HS-5 (cell line): ENCODE measurements around the gene DPT.

Source experiments
- DNase-seq: peaks from one replicate; pipeline ENCODE4 v3.0.0-alpha.2; 2012; ENCODE audit warnings: low read depth

Gene DPT

DNA sequence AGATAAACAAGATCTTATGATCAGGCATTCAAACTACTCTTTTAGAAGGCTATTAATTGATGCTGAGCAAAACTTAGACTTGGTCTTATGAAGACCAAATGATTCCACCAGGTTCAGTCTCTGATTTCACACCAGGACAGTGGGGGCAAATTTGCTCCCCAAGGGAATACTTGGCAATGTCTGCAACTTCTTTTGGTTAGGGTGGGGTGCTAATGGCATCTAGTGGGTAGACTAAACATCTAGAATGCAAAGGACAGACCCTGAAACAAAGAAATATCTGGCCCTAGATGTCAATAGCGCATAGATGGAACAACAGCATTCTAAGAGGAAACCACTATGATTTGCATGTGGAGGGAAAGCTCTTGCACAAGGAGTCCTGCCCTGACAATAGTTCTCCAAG lies 30.6 kb downstream of the DPT start:
- no peak for DNase-seq

DNA sequence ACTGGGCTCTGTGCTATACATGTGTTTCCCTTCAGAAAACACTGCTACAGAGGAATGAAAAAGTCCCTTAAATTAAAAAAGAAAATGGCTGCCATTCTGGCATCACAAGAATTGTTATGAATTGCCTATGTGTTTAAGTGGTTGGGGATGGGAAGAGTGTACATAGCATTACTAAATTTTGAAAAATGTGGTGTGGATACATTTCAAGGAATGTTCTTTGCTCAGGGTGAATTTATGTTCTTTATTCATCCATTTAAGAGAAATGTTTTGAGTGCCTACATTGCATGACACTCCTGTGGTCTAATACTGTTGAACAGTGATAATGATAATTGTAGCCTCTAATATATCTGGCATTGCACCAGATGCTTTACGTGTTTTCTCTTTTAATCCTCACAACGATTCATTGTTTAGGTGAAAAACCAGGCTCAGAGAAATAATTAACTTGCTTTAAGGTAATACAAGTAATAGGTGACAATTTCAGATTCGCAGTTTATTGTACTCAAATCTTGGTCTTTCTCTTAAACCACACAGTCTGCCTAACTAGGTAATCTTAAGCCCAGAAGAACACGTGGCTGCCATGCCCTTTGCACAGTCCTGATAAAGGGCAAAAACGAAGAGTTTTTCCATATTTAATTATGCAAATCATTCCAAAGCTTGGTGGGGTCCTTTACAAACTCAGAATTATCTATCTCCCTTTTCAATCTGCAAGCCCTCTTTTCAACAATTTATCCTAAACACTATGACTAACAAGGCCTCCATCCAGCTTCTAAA lies 31.5 kb downstream of the DPT start:
- DNase-seq = no peak

DNA sequence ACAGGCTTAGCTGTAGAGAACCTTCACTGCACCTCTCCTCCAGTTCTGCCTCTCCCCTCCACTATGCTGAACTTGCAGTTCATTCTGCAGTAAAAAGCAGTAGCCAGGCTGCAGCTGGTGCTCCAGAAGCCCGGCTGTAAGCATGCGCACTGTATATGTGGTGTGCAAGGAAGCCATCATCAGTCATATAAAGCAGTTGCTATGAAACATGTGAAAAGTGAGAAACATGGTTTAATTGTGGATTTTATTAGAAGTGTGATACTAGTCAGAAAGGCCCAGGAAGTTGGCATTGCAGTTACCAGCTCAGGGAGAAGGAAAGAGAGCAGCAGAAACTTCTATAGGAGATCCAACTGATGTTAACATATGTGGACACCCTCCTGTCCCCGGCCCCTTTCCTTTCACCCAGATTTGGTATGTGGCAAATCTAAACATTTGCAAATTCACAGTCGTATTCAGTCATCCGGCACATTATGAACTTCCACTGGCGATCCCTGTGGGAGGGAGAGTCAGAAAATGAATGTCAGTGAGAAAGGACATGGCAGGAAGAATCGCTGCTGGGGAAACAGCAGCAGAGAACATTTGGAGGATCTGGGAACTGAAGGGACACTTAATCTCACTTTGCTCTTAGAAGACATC lies 32.8 kb downstream of the DPT start:
- no peak for DNase-seq

DNA sequence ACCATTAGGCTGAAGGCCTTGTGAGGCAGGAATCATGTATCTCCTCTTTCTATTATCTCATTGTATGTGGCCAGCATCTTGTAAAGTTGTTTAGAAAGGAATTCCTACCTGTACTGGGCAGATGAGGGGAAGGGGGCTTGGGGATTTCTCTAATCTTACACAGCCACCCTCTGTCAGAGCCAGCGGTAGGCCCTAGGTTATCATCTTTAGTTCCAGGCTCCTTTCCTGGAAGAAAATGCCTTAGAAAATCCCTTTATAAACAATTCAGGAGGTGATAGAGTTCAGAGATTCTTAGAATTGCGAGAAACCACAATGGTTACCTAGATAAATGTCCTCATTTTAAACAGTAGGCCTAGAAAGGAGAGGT lies 35.2 kb downstream of the DPT start:
- DNase-seq = no peak

DNA sequence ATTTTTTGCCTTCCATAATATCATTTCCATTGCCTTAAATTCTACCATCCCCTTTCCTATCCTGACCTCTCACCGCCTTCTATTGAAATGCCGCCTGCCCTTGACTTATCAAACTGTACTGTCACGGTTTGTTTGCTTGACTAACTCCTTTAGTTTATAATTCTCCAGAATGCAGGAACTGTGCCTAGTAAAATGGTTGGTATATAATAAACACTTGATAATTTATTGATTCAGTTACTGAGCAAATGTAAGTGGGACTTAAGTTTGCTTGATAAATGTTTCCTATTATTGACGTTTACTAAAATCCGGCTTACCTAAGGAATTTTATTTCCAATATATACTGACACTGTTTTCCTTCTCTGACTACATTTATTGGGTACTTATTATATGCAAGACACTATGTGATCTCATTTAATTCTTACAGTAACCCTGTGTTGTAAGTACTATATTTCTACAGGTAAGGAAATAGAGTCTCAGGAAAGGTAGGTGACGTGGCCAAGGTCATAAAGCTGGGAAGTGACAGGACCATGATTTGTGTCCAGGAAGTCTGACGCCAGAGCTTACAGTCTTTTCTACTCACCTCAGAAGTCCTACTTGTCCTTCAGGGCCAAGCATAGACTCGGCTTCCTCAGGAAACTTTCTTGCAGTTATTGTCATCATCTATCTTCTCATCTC lies 35.7 kb downstream of the DPT start:
- no peak for DNase-seq

- no peak for DNase-seq
Observed at GRCh38 chr1:168692472-168692871, 36.5 kb downstream of the DPT start.

DNA sequence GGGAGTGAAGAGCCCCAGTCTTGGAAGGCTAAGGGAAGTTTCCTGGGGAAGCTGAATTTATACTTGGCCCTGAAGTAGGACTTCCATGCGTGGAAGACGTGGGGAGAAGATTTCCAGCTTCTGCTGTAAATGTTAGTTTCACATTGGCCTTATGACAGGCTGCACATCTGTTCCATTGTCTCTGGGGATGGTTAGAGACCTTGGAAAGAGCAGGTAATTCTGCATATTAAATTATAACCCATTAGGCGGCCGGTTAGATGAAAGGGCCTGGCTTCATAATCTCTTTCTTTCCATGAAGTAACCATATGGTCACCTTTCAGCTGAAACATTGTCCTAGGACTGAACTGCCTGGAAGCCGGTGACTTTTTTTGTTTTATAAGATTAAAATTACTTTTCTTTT lies 37.5 kb downstream of the DPT start:
- no peak for DNase-seq

GRCh38 chr1:168689726-168690602 lies 39.0 kb downstream of the DPT start:
- no peak for DNase-seq

GRCh38 chr1:168689327-168689657 lies 39.7 kb downstream of the DPT start:
- DNase-seq = no peak

GRCh38 chr1:168688644-168689326 lies 40.2 kb downstream of the DPT start:
- no peak for DNase-seq

- no peak for DNase-seq
Observed at GRCh38 chr1:168687816-168688215, 41.2 kb downstream of the DPT start.

DNA sequence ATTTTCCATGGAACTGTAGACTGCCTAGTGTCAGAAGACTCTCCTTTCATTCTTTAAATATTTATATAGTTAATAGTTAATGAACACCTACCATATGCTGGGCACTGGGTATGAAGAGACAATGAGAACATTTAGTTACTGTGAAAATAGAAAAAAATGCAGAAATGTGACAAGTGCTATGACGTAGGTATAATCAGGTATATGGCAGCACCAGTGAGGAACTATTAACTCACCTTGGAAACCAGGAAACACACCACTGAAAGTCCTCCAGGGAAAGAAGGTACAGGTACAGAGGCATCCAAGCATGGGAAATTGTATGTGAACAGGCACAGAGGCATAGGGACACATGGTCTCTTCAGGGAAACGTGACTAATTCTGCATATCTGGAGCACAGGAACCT lies 42.3 kb downstream of the DPT start:
- no peak for DNase-seq

DNA sequence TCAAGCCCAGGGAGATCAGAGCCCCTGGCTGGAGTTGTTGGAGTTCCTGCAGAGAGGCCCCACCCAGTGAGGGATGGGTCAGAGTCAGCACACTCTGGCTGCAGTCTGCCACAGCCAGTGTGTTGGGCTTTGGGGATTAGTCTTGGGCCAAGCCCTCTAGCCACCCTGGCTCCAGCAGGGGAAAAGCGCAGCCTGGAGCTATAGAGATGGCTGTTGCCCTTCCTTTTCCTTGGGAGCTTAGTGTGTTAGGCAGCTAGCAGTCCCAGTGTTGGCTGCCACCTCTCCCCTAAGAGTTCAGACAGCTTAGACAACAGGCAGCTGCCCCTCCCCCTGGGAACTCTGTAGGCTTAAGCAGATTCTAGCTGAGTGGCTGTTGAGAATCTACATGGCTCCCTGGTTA lies 45.1 kb downstream of the DPT start:
- DNase-seq = no peak

- DNase-seq = no peak
Observed at GRCh38 chr1:168676861-168677260, 52.1 kb downstream of the DPT start.

- DNase-seq = no peak
Observed at GRCh38 chr1:168676029-168676812, 52.8 kb downstream of the DPT start.

DNA sequence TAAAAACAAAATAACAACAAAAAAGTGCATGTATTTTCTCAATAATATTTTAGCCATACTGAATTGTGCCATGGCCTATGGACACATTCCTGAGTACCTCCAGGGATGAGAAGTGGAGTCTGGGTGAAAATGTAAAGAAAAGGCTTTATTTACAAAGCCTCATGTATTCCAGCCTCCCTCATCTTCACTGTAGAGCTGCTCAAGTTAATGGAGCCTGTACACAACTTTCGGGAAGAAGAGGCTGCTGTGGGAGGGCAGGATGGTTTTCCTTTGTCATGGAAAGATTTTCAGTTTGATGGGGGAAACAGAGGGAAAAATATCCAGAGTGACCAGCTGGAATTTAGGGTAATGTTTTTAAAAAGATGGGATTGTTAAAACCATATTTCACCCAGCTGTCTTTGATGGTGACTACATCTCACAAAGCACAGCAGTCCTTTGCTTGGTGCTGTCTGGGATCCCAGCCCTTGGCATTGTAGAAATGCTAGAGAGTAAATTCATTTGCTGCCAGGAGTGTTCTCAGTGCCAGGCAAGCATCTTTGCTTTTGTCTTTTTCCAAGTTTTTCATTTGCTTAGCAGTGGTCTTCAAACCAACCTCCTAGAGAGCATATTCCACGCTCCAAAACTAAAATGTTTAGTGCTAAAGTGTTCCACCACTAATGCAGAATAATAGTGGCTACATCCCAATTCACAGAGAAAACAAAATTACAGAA lies 54.9 kb downstream of the DPT start:
- no peak for DNase-seq

DNA sequence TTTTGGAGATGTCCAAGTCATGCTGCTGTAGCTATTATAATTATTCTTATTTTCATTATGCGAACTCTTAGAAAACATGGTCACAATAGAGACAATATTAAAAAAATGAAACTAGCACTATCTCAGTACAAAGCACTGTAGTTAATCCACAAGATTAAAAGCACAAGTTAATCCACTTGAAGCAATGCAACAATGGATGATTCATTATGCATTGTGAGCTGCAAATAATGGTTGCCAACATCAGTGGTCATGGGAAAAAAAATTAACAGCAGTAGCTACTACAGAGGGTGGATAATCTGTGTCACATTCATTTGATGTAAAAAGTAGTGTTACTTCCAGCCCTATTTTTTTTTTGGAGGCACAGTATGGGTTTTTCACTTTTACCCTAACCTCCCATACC lies 56.7 kb downstream of the DPT start:
- DNase-seq = no peak

DNA sequence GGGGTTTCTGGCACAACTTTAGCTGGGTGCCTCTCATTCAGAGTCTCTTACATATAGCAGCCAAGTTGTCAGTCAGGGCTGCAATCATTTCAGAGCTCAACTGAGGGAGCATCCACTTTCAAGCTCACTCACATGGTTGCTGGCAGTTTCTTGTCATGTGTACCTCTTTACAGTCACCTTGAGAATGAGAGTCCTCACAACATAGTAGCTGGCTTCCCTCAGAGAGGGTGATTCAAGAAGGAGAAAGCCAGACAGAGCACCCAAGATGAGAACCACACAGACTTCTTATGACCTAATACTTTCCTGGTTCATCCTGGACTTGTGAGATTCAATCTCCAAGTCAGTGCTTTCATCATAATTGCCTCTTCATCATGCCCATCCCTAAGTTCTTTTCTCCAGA lies 57.2 kb downstream of the DPT start:
- DNase-seq = no peak

DNA sequence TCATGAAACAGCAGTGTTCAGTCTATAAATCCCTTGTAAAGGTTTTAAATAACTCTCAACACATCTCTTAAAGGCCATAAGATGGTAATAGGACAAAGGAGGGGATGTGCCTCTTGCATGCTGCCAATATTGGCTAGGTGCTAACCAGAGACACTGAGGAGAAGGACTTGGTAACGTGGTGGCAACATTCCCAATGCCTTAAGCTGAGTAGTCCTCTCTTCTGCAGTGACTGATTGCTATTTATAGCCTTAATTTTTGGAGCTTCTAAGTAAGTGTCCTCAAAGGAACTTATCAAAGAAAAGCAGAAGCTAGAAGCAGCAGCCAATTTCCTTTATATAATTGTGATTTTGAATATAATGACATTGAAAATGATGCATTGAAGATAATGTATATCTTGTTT lies 63.0 kb downstream of the DPT start:
- no peak for DNase-seq

DNA sequence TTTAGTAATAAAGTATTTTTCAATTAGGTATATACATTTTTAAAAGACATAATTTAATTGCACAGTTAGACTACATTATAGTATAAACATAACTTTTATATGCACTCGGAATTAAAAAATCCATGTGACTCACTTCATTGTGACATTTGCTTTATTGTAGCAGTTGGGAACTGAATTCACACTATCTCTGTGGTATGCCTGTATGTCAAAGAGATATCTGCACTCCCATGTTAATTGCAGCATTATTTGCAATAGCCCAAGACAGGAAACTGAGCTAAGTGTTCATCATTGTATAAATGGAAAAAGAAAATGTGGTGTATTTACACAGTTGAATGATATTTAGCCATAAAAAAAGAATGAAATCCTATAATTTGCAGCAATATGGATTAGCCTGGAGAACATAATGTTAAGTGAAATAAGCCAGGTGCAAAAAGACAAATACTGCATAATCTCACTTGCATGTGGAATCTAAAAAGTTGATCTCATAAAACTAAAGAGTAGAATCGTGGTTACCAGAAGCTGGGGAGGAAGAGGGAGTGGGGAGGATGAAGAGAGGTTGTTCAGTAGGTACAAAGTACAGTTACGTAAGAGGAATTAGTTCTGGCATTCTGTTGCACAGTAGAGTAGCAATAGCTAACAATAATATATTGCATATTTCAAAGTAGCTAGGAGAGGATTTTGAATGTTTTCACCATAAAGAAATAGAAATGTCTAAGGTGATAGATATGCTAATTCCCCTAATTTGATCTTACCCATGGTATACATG lies 64.8 kb downstream of the DPT start:
- DNase-seq = no peak
